ENCODE measurements around the gene NAT10.

DNA sequence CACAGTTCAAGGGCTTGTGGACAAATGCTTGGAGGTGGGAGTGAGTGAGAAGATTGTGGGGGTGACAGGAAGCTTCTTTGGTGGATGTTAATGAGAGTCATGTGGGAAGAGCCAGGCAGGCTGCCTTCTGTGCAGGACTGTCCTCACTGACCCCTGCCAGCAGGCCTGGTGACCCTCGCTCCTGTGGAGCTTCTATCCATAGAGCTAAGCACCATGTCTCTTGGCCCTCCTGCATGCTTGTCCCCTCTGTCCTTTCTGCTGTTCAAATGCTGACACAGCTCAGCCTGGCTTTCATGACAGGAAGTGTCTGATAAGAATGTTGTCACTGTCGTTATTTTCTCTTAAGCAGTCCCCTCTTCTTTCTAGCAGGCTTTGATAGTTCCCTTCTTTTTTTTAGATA, 37.6 kb downstream of the NAT10 start:
- TF ChIP-seq POLR2AphosphoS5 (IDR thresholded peaks at IDR 0.05; ENCODE audit: low read depth, low read length) = no peak
- TF ChIP-seq, protein P1, sequence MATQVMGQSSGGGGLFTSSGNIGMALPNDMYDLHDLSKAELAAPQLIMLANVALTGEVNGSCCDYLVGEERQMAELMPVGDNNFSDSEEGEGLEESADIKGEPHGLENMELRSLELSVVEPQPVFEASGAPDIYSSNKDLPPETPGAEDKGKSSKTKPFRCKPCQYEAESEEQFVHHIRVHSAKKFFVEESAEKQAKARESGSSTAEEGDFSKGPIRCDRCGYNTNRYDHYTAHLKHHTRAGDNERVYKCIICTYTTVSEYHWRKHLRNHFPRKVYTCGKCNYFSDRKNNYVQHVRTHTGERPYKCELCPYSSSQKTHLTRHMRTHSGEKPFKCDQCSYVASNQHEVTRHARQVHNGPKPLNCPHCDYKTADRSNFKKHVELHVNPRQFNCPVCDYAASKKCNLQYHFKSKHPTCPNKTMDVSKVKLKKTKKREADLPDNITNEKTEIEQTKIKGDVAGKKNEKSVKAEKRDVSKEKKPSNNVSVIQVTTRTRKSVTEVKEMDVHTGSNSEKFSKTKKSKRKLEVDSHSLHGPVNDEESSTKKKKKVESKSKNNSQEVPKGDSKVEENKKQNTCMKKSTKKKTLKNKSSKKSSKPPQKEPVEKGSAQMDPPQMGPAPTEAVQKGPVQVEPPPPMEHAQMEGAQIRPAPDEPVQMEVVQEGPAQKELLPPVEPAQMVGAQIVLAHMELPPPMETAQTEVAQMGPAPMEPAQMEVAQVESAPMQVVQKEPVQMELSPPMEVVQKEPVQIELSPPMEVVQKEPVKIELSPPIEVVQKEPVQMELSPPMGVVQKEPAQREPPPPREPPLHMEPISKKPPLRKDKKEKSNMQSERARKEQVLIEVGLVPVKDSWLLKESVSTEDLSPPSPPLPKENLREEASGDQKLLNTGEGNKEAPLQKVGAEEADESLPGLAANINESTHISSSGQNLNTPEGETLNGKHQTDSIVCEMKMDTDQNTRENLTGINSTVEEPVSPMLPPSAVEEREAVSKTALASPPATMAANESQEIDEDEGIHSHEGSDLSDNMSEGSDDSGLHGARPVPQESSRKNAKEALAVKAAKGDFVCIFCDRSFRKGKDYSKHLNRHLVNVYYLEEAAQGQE (IDR thresholded peaks at IDR 0.05; ENCODE audit: insufficient read depth in 1 of 2, low read depth in 2 of 2, low read length in 2 of 2) = no peak
- no peak for TF ChIP-seq SIN3A (IDR thresholded peaks at IDR 0.05; ENCODE audit: borderline replicate concordance, insufficient read depth, low read length)
- no peak for TF ChIP-seq TAF1 (IDR thresholded peaks at IDR 0.05; ENCODE audit: borderline replicate concordance, insufficient read depth, low read length)
